Measurements from ENCODE around the gene WDR62. TPM values are rescaled to one million over a fixed set of nuclear protein-coding genes. Genes with fewer than 3 reads are reported as not detected.

Gene WDR62
- total RNA-seq, 1 donor from 2014 or later: 22.0 TPM

GRCh38 chr19:36097036-36097435 lies 42.3 kb downstream of the WDR62 start:
- intact Hi-C loops (cut with micrococcal nuclease): no loop called here
- no peak overlapping the region for H3K4me3 Mint-ChIP-seq
- no peaks in the 10 kb centered on the region for H3K9me3 Mint-ChIP-seq
- DNase-seq (ENCODE audit: low spot score): no peak
- H3K27me3 Mint-ChIP-seq (ENCODE audit: insufficient read depth): no peaks in the 10 kb centered on the region
- peaks cover 21% of the 10 kb centered on the region for H3K36me3 Mint-ChIP-seq (ENCODE audit: low read depth)
- peaks cover 15% of the 10 kb centered on the region for H3K4me1 Mint-ChIP-seq (ENCODE audit: low read depth)
- H3K27ac Mint-ChIP-seq: no peak overlapping the region

- no peak overlapping the region for H3K4me3 Mint-ChIP-seq
- intact Hi-C loops (cut with micrococcal nuclease): no loop called here
These were observed 44.6 kb downstream of the WDR62 start for GRCh38 chr19:36099166-36099785.

GRCh38 chr19:36100476-36100875 lies 45.8 kb downstream of the WDR62 start:
- Mint-ChIP-seq H3K27me3 (ENCODE audit: insufficient read depth) (no peaks in the 10 kb centered on the region), H3K36me3 (ENCODE audit: low read depth) (peaks cover 17% of the 10 kb centered on the region), H3K27ac (no peak overlapping the region), H3K4me3 (no peak overlapping the region), H3K4me1 (ENCODE audit: low read depth) (no peaks in the 10 kb centered on the region), H3K9me3 (no peaks in the 10 kb centered on the region)
- intact Hi-C loops (cut with micrococcal nuclease): no loop called here
- DNase-seq (ENCODE audit: low spot score): no peak

More at GRCh38 chr19:36099166-36099785, 44.6 kb downstream of the WDR62 start:
- Mint-ChIP-seq H3K36me3 (ENCODE audit: low read depth) (peaks cover 17% of the 10 kb centered on the region), H3K27ac (no peak overlapping the region), H3K9me3 (no peaks in the 10 kb centered on the region), H3K4me1 (ENCODE audit: low read depth) (no peaks in the 10 kb centered on the region), H3K27me3 (ENCODE audit: insufficient read depth) (no peaks in the 10 kb centered on the region)
- DNase-seq (ENCODE audit: low spot score): no peak

GRCh38 chr19:36101550-36102327 lies 47.0 kb downstream of the WDR62 start:
- H3K4me3 Mint-ChIP-seq: no peak overlapping the region
- no peaks in the 10 kb centered on the region for H3K4me1 Mint-ChIP-seq (ENCODE audit: low read depth)
- H3K27ac Mint-ChIP-seq: no peak overlapping the region
- H3K9me3 Mint-ChIP-seq: no peaks in the 10 kb centered on the region
- intact Hi-C loops (cut with micrococcal nuclease): no loop called here
- H3K36me3 Mint-ChIP-seq (ENCODE audit: low read depth): peaks cover 17% of the 10 kb centered on the region
- no peaks in the 10 kb centered on the region for H3K27me3 Mint-ChIP-seq (ENCODE audit: insufficient read depth)
- DNase-seq (ENCODE audit: low spot score): no peak

GRCh38 chr19:36103040-36103626 lies 48.4 kb downstream of the WDR62 start:
- no peaks in the 10 kb centered on the region for H3K27me3 Mint-ChIP-seq (ENCODE audit: insufficient read depth)
- no peak for DNase-seq (ENCODE audit: low spot score)
- intact Hi-C loops (cut with micrococcal nuclease): no loop called here

GRCh38 chr19:36103842-36104552 lies 49.3 kb downstream of the WDR62 start:
- H3K27me3 Mint-ChIP-seq (ENCODE audit: insufficient read depth): no peaks in the 10 kb centered on the region
- no peaks in the 10 kb centered on the region for H3K4me1 Mint-ChIP-seq (ENCODE audit: low read depth)
- no peaks in the 10 kb centered on the region for H3K9me3 Mint-ChIP-seq
- intact Hi-C loops (cut with micrococcal nuclease): no loop called here
- DNase-seq (ENCODE audit: low spot score): no peak
- H3K27ac Mint-ChIP-seq: no peak overlapping the region
- no peak overlapping the region for H3K4me3 Mint-ChIP-seq
- H3K36me3 Mint-ChIP-seq (ENCODE audit: low read depth): peaks cover 9% of the 10 kb centered on the region

More at GRCh38 chr19:36103040-36103626, 48.4 kb downstream of the WDR62 start:
- H3K27ac Mint-ChIP-seq: no peak overlapping the region
- no peaks in the 10 kb centered on the region for H3K9me3 Mint-ChIP-seq
- no peak overlapping the region for H3K4me3 Mint-ChIP-seq
- no peaks in the 10 kb centered on the region for H3K4me1 Mint-ChIP-seq (ENCODE audit: low read depth)
- peaks cover 13% of the 10 kb centered on the region for H3K36me3 Mint-ChIP-seq (ENCODE audit: low read depth)

- Mint-ChIP-seq H3K27ac (peak overlapping the region; percentile 43), H3K4me3 (no peak overlapping the region), H3K9me3 (no peaks in the 10 kb centered on the region), H3K36me3 (ENCODE audit: low read depth) (peaks cover 9% of the 10 kb centered on the region), H3K27me3 (ENCODE audit: insufficient read depth) (no peaks in the 10 kb centered on the region), H3K4me1 (ENCODE audit: low read depth) (no peaks in the 10 kb centered on the region)
- no peak for DNase-seq (ENCODE audit: low spot score)
- intact Hi-C loops (cut with micrococcal nuclease): no loop called here
These were observed 51.7 kb downstream of the WDR62 start for GRCh38 chr19:36106441-36106840.

- no peak for DNase-seq (ENCODE audit: low spot score)
- Mint-ChIP-seq H3K27me3 (ENCODE audit: insufficient read depth) (no peaks in the 10 kb centered on the region), H3K9me3 (no peaks in the 10 kb centered on the region), H3K4me1 (ENCODE audit: low read depth) (no peaks in the 10 kb centered on the region), H3K36me3 (ENCODE audit: low read depth) (peaks cover 10% of the 10 kb centered on the region), H3K27ac (no peak overlapping the region), H3K4me3 (no peak overlapping the region)
- intact Hi-C loops (cut with micrococcal nuclease): no loop called here
These were observed 52.3 kb downstream of the WDR62 start for GRCh38 chr19:36106991-36107390.

GRCh38 chr19:36108684-36109083 lies 54.0 kb downstream of the WDR62 start:
- H3K4me1 Mint-ChIP-seq (ENCODE audit: low read depth): peaks cover 10% of the 10 kb centered on the region
- H3K27me3 Mint-ChIP-seq (ENCODE audit: insufficient read depth): peaks cover 1% of the 10 kb centered on the region
- no peak for DNase-seq (ENCODE audit: low spot score)
- intact Hi-C loops (cut with micrococcal nuclease): no loop called here
- H3K9me3 Mint-ChIP-seq: no peaks in the 10 kb centered on the region
- H3K36me3 Mint-ChIP-seq (ENCODE audit: low read depth): peaks cover 13% of the 10 kb centered on the region
- no peak overlapping the region for H3K27ac Mint-ChIP-seq
- H3K4me3 Mint-ChIP-seq: no peak overlapping the region

- H3K27ac Mint-ChIP-seq: no peak within 1 kb of the TSS
- peaks cover 16% of the 10 kb centered on the region for H3K4me1 Mint-ChIP-seq (ENCODE audit: low read depth)
- H3K36me3 Mint-ChIP-seq (ENCODE audit: low read depth): peaks cover 12% of the 10 kb centered on the region
- DNase-seq (ENCODE audit: low spot score): no peak
- peak within 1 kb of the TSS; percentile 56 for H3K4me3 Mint-ChIP-seq
- intact Hi-C loops (cut with micrococcal nuclease): loop anchor here (10.0 kb wide), 3 partner anchors 466 to 1354 kb away; partner anchors contain the start of genes COX6B1, ETV2, ZNF569 and ZNF570
- no peaks in the 10 kb centered on the region for H3K9me3 Mint-ChIP-seq
- H3K27me3 Mint-ChIP-seq (ENCODE audit: insufficient read depth): peaks cover 1% of the 10 kb centered on the region
These were observed 55.9 kb downstream of the WDR62 start, which contains the start of gene OVOL3 for GRCh38 chr19:36110487-36111199. TSS of gene OVOL3 (plus strand) at chr19:36111143. CDS start at chr19:36111203, 60 bp downstream.

- H3K4me1 Mint-ChIP-seq (ENCODE audit: low read depth): peaks cover 19% of the 10 kb centered on the region
- intact Hi-C loops (cut with micrococcal nuclease): loop anchor here (10.0 kb wide), 3 partner anchors 466 to 1354 kb away; partner anchors contain the start of genes COX6B1, ETV2, ZNF569 and ZNF570
These were observed 56.5 kb downstream of the WDR62 start for GRCh38 chr19:36111200-36111539.

GRCh38 chr19:36112678-36113077 lies 58.0 kb downstream of the WDR62 start:
- no peak for DNase-seq (ENCODE audit: low spot score)
- H3K4me3 Mint-ChIP-seq: peak overlapping the region; percentile 98
- peak overlapping the region; percentile 38 for H3K27ac Mint-ChIP-seq
- H3K27me3 Mint-ChIP-seq (ENCODE audit: insufficient read depth): peaks cover 1% of the 10 kb centered on the region
- peaks cover 30% of the 10 kb centered on the region for H3K4me1 Mint-ChIP-seq (ENCODE audit: low read depth)
- intact Hi-C loops (cut with micrococcal nuclease): loop anchor here (10.0 kb wide), 3 partner anchors 468 to 1352 kb away; partner anchors contain the start of genes COX6B1, ETV2, ZNF569 and ZNF570
- peaks cover 20% of the 10 kb centered on the region for H3K36me3 Mint-ChIP-seq (ENCODE audit: low read depth)
- no peaks in the 10 kb centered on the region for H3K9me3 Mint-ChIP-seq

More at GRCh38 chr19:36111200-36111539, 56.5 kb downstream of the WDR62 start:
- Mint-ChIP-seq H3K36me3 (ENCODE audit: low read depth) (peaks cover 13% of the 10 kb centered on the region), H3K4me3 (peak overlapping the region; percentile 56), H3K27ac (no peak overlapping the region), H3K9me3 (no peaks in the 10 kb centered on the region), H3K27me3 (ENCODE audit: insufficient read depth) (peaks cover 1% of the 10 kb centered on the region)
- no peak for DNase-seq (ENCODE audit: low spot score)

All from activated T-helper 1 cell treated with anti-CD3 and anti-CD28 coated beads, Interleukin-12 subunit alpha, Interleukin-12 subunit beta, Interleukin-2, Interleukin-4 antibody, amounts not matched to agents 30 ng/mL and 10 ng/mL and 1 ng/mL, durations not matched to agents 14 hours and 24 hours and 36 hours (primary cell).